GM21786 (cell line): ENCODE data around the gene GRPEL2.
"Not testable (repeated sequence)": the region's sequence is repeated elsewhere in the genome, so short reads cannot be mapped to it uniquely, and the experiment has no call there.

ENCODE experiments used
- ATAC-seq: cut with Tn5 transposase; IDR thresholded peaks from one replicate; pipeline ENCODE4 v1.9.1; 2021; ENCODE audit not compliant: unreplicated experiment

Gene GRPEL2

DNA sequence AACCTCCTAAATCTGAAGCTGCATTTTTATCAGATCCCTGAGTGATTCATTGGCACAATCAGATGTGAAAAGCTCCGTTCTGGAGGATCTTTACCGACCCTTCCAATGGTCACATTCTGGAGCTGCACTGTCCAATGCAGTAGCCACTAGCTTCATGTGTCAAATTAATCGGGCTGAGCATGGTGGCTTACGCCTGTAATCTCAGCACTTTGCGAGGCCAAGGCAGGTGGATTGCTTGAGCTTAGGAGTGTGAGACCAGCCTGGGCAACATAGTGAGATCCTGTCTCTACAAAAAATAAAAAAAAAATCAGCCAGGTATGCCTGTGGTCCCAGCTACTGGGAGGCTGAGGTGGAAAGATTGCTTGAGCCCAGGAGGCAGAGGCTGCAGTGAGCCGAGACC is 30.1 kb downstream of the GRPEL2 start:
- no peak for ATAC-seq

DNA sequence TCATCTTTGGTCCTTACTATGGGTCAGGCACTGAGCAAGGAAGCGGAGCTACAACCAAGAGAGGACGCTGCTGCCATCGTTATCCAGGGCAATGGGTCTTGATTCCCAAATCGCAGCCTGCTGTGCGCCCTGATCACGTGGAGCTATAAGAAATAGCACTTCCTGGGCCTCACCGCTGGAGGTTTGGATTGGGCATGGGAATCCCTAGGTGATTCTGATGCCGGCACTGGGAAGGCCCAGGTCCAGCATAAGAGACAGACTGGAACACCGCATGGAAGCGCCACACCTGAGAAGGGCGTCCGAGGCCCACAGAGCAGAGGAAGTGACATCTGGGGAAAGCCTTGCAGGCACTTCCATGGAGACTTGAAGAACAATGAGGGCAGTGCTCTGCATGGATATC is 30.8 kb downstream of the GRPEL2 start:
- ATAC-seq = no peak

DNA sequence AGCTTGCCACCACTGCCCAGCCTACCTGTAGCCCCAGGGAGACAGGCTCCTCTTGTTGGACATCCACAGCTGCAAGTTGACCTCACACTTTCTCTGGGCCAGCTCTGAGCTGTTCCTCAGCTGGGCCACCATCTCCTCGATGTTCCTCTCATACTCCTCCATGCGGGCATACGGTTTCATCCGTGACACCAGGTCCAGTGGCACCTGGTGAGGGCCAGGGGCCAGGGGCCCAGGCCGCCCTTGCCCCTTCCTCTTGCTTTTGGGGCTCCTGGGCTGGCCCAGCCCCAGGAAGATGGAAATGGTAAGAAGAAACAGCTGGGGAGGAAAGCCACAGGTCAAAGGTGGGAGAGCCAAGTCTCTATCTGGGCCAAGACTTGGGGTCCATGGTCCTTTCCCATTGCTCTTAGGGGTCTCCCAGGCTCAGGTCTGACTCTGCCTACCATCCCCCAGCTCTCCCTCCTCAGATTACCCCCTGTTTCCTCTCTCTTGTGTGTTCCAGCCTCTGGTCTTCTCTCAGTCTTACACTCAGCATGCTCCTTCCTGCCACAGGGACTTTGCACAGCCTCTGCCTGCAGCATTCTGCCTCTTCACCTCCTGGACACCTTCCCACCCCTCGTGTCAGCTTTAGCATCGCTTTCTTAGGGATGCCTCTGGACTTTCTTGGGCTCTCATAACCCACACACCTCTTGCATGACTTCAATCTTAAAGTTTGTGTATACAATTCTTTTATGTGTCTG is 31.6 kb downstream of the GRPEL2 start:
- no peak for ATAC-seq

DNA sequence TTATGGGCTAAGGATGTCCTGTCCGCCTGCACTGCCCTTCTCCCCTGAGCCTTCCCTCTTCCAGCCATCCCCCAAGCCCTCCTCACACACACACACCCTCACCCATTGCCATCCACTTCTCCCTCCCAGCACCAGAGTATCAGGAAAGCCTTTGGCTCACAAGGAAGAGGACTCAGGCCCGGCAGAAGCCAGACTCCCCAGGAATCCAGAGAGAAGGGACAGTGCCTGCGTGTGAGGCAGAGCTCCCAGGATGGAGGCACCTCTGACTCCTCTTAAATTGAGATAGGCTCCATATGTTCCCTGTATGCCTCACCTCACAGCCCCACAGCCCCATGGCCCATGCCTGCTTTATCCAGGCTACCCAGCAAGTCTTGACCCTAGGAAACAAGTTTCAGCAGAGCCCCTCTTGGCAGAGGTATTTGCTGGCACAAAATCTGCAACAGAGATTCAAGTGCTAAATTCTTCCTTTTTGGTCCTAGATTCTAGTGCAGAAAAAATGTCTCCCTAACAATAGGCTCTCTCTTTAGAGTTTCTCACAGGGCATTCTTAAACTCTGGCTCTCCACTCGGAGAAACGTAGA is 33.0 kb downstream of the GRPEL2 start:
- no peak for ATAC-seq

DNA sequence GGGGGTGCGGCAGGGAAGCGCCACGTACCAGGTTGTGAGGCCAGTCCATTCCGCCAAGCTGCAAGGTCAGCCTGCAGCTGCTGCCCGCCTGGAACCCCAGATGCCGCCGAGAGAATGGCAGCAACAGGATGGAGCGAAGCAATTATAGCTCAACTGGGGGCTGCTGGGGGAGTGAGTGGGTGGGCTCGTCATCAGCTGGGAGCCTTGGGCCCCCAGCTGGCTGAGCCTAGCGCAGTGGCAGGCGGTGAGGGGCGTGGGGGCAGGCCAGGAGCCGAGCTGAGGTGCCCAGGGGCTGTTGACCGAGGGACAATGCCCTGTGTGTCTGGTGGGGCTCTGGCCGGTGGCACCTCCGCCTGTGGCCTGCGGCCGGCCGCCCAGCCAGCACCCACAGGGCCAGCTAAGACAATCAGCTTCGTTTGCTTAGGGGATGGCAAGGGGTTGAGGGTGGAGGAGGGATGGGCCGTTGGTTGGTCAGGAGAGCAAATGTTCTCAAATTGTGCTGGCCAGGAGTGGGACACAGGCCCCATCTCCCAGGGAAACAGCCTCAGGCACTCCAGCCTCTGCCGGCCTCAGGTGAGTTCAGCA is 34.0 kb downstream of the GRPEL2 start, which contains the start of gene IL17B:
Gene IL17B (minus strand): TSS at position 116 of the 585 bp plus-strand sequence. CDS start 67 bp downstream, at position 49.
- ATAC-seq = no peak

DNA sequence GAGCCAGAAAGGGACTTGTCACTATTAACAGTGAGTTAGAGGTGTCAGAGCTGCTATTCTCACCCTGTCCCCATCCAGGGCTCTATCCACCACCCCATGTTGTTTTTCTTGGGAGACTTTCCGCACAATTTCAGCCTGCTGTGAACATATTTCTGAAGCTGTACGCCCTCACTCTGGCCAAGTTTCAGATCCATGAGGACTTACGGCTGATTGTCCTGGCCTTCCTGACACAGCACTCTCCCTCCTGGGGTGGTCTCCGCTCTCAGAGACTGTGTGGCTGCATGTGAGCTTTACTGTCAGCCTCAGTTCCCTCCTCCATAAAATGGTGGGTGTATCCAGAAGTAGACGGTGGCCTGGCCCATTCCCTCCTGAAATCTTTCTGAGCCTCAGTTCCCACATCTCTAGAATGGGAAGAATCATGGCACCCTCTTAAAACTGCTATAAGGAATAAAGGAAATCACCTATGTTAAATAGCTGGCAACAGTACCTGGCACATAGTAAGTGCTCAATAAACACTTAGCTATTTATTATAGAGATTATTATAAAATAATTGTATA is 34.6 kb downstream of the GRPEL2 start:
- no peak for ATAC-seq

DNA sequence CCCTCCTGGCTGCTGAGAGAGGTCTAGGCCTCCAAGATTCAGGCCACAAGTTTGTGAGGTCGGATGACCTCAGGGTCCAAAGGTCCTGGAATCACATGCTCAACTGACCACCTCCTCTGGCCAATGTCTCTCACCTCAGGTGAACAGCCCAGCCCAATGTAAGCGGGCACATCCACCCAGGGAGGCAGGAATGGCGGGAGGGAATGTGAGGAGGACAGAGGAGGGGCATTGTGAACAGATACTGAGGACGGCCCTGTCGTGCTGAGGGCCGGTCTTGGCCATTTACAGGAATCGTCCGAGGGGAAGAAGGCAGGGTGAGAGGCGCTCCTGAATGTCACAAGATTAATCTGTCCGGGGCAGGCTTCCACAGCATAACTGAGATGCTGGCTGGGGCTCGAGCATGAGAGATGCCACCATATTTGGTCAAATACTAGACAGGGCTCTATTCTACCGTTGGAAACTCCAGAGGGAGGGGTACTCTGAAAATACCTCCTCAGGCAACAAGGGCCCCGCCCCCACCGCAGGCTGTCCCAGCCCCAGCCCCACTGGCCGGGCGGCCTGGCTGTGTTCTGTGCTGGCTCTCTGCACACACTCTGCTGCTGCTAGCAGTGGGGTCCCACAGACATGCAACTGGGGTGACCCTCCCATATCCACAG is 35.3 kb downstream of the GRPEL2 start:
- no peak for ATAC-seq

DNA sequence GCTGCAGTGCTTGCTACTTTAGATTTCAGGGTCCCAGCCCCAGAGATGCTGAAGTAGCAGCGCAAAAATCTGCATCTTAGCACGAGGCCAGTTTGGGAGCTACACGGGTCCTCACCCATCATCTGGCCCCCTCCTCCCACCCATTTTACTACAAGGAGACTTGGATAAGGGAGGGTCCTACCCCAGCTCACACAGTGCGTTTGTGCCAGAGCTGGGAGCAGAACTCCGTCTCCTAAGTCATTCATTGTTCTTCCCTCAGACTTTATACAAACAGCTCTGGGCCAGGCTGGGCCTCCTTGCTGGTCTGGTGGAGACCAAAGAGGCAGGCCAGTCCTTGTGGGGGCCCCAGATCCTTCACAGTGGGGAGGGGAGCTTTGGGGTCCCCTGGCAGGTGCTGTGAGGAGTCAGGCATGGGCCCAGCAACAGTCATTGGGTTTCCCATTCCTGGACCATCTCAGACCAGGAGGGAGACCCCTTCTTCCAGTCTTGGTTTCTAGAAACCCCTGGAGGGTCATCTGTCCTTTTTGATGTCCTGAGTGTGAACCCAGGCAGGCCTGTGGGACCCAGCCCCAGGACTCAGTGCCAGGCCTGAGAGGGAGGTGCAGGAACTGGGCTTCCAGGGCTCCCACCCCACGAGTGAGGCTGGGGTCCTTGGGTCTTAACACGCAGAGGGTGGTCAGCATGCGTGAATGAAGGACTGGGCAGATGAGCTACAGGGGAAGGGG is 36.1 kb downstream of the GRPEL2 start:
- ATAC-seq = peak; percentile 19

DNA sequence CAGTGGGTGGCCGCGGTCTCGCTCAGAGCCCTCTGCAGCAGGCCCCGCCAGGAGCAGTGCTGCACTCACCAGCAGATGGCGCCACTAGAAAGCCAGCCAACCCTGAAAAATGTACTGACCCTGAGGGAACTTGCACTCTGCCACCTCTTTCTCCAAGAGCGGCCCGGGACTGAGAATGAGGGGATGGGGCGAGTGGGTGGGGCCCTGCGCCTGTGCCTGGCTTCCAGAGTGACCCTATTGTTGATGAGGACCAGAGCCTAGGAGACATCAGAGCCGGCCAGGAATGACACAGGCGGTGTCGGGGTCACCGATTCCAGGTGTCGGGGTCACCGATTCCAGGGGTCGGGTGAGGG is 36.7 kb downstream of the GRPEL2 start:
- peak; percentile 58 for ATAC-seq

DNA sequence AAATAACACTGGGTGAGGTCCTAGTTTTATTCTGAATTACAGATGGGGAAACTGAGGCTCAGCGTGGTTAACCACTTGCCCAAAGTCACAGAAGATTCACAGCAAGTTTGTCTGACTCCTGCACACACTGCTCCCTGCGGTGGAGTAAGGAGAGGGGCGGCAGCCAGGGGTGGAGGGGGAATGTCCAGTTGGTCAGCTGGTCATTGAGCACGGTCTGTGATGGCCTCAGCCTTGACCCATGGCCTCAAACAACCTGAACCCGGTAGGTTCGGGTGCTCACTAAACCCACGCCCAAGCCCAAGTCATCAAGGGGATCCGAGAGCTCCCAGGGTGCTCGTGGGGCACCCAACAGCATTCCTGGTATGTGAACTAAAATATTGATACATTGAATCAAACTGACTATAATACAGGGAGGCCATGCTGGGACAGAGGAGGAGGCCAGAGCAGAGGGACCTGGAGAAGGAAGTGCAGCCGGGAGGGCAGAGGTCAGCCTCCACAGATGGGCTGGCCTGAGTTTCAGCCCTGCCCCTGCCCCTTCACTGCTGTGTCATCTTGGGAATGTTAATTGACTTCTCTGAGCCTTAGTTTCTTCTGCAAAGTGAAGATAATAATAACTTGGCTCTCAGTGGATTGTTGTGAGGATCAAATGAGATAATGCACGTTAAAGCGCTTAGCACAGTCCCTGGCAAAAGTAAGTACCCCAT is 37.4 kb downstream of the GRPEL2 start:
- ATAC-seq = no peak

DNA sequence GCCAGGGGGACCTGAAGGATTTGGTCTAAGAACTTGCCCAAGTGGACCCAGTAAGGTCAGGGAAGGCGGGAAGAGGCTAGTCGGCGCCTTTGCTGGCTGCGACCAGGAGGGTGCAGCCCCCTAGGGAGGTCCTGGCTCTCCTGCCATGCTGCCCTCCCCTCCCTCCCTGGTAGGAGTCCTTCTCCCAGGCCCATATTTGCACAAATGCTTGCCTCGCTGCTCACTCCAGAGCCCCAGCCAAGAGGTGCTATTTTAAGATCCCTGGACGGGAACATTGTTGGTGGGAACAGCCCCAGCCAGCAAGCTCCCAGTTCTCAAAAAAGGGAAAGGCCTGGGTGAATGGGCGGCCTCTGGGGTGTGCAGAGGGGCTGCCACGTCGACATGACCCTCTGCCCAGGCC is 38.1 kb downstream of the GRPEL2 start:
- ATAC-seq = no peak

DNA sequence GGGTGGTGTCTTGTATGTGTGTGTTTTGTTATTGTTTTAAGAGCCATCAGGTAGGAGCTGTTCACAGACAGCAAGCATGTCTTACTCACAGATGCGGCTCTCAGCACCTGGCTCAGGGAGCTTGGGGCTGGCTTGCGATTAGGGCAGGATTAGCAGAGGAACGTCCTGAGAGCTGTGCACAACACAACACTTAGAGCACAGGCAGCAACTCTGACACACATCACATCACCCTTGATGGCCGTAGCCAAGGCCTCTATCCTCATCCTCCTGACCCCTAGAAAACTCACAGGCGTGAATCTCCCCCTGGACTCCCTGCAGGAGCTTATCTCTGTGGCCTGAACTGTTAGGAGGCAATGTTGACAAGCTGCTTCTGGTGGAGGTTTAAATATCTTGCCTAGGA is 40.9 kb downstream of the GRPEL2 start:
- no peak for ATAC-seq

DNA sequence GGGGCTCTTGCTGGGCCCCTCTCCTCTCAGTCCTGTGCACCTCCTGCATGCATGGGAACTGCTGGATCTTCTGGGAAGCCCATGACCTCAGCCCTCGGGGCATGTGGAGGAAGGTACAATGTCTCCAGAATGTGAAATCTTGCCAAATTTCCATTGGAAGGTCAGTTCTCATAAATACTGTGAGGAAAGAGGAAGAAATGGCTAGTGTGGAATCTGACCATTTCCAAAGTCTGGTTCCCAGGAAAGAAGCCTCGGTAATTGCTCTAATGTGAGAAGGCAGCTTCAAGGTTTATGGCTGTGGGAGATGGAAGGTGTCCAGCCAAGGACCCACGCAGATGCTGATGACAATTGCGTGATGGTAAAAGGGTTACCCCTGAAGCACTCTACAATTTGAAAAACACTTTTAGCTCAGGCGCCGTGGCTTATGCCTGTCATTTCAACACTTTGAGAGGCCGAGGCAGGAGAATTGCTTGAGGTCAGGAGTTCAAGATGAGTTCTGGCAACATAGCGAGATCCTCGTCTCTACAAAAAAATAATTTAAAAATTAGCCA is 41.9 kb downstream of the GRPEL2 start:
- ATAC-seq = no peak

DNA sequence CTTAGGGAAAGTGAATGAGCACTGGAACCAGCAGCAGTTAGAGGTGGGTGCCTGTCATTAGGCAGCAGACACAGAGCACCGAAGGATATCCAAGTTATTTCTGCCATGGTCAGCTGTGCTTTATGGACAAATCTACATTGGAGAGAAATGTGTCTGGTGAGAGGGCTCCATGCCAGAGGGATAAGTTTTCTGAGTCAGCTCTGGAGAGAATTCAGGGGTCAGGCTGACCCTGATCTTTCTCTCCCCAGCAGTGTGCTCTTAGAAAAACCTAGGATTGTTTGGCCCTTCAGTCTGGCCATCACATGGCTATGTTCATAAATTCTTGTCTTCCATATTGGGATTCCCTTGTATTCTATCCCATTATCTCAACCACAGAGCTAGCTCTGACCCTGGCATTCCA is 42.7 kb downstream of the GRPEL2 start:
- no peak for ATAC-seq

DNA sequence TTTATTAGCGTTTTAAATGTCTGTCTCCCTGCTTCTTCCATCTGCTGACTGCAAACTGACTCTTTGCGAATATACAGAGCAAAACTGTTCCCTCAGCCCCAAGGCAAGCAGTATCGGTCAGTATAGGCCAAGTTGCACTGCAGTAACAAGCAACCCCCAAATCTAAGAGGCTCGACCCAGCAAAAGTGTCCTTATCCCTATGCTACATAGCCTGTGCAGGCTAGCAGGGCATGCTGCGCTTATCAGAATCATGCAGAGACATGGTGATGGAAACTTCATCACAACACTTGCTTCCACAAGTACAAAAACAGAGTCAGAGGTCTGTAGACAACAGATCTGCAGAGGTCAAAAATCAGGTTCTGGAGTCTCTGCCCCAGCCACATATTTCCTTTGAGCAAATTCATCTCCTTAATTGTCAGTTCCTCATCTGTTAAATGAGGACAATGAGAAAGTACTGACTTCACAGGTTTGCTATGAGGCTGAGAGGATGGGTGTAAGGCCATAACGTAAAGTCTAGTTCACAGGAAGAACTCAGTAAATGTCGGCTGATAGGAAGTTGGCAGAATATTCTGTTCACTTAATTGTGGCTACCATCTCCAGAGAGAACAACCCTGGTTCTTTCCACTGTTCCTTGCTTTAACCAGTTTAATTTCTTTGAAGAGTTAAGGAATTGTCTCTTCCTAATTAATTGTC is 43.3 kb downstream of the GRPEL2 start:
- no peak for ATAC-seq

DNA sequence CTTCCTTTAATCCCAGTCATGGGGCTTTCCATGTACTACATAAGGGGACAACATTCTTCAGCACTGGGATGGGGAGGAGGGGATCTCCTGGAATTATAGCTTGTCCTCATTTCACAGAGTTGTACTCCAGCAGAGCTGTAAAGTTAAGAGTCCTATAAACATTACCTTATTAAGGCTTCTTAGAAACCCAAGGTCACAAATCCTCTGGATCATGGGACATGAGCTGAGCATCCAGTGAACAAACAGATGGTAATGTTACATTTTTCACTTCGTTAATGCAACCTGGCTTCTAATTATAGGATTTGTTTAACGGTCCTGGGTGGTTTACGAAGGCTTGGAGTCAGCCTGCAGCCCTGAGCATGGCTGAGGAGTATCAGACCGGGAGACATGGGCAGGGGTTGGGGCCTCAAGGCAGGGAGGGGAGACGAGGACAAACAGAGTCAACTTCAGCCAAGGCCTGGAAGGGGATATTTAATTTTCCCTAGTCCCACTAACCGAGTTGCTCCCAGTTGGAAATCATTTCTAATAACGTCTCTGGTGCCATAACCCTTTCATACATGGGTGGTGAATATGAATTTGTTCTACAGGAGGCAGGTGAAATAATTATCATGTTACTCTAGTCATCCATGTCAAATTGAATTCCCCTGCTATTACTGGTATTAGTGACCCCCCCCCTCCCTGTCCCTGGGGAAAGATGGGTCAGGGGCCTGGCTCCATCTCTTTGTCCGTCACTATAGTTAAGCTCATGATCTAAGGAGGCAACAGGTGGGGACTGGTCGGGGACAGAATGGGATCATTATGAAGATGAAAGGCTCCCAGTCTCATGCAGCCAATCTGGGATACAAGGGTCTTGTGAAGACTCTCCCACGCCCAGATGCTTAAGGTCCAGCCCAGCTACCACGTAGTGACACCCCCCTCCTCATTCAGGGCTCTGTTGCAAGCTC is 44.5 kb downstream of the GRPEL2 start:
- ATAC-seq = no peak

DNA sequence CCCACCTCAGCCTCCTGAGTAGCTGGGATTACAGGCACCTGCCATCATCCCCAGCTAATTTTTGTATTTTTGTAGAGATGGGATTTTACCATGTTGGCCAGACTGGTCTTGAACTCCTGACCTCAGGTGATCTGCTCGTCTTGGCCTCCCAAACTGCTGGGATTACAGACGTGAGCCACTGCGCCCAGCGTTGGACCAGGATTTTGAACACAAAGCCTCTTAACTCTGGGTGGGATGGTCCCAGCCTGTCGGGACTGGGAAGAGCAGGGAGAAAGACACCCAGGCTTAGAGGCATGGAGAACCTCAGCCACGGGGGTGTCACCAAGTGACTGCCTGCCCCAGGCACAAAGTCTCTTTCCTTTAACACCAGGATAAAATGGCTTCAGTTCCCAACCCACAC is 45.8 kb downstream of the GRPEL2 start:
- ATAC-seq = not testable (repeated sequence)

DNA sequence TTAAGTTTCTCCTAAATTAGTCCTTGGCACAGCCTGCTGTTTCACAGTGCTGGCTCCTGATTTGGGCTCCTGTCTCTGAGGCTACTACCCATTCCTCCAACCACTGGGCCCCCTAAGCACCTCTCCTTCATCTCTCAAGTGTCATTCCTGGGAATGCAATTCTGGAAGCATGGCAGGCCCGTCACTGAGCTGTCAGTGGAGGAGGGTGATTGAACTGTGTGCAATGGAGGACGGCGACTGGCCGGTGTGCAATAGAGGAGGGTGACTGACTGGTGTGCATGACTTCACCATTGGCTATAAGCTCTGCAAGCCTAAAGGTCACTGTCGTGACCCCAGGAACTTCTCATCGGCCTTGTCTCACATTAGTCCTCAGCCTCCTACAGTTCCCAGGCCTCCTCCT is 46.2 kb downstream of the GRPEL2 start:
- ATAC-seq = no peak
